ENCODE data around the gene RAB32.

DNA sequence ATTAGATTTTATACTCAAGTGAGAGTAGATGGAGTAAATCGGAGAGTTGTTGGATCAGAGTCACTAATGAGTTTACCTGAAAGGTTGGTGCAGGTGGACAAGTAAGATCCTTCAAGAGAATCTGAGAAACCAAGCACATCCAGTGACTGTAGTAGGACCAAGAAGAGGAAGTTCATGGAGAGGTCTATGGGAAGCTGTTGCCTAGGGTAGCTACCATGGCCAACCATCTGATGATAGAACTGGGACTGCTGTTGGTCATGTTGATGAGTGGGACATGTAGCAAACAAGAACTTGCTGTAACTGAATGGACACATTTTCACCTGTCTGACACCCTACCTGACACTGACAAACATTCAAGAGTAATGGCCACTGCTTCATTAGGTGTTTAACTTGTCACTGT, 43.8 kb downstream of the RAB32 start:
- no peak for TF ChIP-seq POLR2A (IDR thresholded peaks at IDR 0.05; ENCODE audit: low read length)
- TF ChIP-seq GATA1 (IDR thresholded peaks at IDR 0.05; ENCODE audit: low read depth, low read length) = no peak

All from erythroblast (primary cell).